Measurements from ENCODE around the gene FAM83G. TPM values are rescaled to one million over a fixed set of nuclear protein-coding genes. Genes with fewer than 3 reads are reported as not detected.

FAM83G gene
- total and polyA plus RNA-seq, 9 donors = 0.93 to 5.1 (median 2.3) TPM

- H3K4me3 ChIP-seq = no peak overlapping the region
- TF ChIP-seq POLR2A (IDR thresholded peaks at IDR 0.05) (no peak), EP300 (IDR thresholded peaks at IDR 0.05) (no peak), CTCF (IDR thresholded peaks at IDR 0.05) (no peak)
- no peak for DNase-seq
- H3K36me3 ChIP-seq = no peaks in the 10 kb centered on the region
- H3K9me3 ChIP-seq = no peaks in the 10 kb centered on the region
- no peak overlapping the region for H3K27ac ChIP-seq
- intact Hi-C loops (cut with DNase I) = no loop called here
- H3K27me3 ChIP-seq = no peaks in the 10 kb centered on the region
- no peaks in the 10 kb centered on the region for H3K4me1 ChIP-seq (ENCODE audit: insufficient read depth)
- 86 to 89% (median 86%) methylated on average over 10 to 14 of the region's 14 CpGs for WGBS, 3 donors
Measured at GRCh38 chr17:18965530-18966236, 38.9 kb downstream of the FAM83G start.

- Histone ChIP-seq H3K4me3 (no peak overlapping the region), H3K36me3 (no peaks in the 10 kb centered on the region), H3K27ac (no peak overlapping the region), H3K27me3 (no peaks in the 10 kb centered on the region), H3K9me3 (no peaks in the 10 kb centered on the region), H3K4me1 (ENCODE audit: insufficient read depth) (no peaks in the 10 kb centered on the region)
- 92 to 96% (median 96%) methylated on average over 9 of the region's 9 CpGs for WGBS, 3 donors
- intact Hi-C loops (cut with DNase I) = no loop called here
- no peak for TF ChIP-seq POLR2A (IDR thresholded peaks at IDR 0.05)
- no peak for TF ChIP-seq CTCF (IDR thresholded peaks at IDR 0.05)
- no peak for TF ChIP-seq EP300 (IDR thresholded peaks at IDR 0.05)
- DNase-seq = no peak
Measured at GRCh38 chr17:18964550-18964949, 40.0 kb downstream of the FAM83G start.

- WGBS, 3 donors = 68 to 79% (median 74%) methylated on average over 9 of the region's 9 CpGs
- Histone ChIP-seq H3K36me3 (no peaks in the 10 kb centered on the region), H3K4me1 (ENCODE audit: insufficient read depth) (no peaks in the 10 kb centered on the region), H3K9me3 (no peaks in the 10 kb centered on the region), H3K27ac (no peak overlapping the region), H3K27me3 (no peaks in the 10 kb centered on the region), H3K4me3 (no peak overlapping the region)
- DNase-seq = no peak
- intact Hi-C loops (cut with DNase I) = no loop called here
- TF ChIP-seq POLR2A (IDR thresholded peaks at IDR 0.05) (no peak), EP300 (IDR thresholded peaks at IDR 0.05) (no peak), CTCF (IDR thresholded peaks at IDR 0.05) (no peak)
Measured at GRCh38 chr17:18964018-18964351, 40.6 kb downstream of the FAM83G start.

GRCh38 chr17:18963126-18964017 is 41.2 kb downstream of the FAM83G start:
- no peaks in the 10 kb centered on the region for H3K4me1 ChIP-seq (ENCODE audit: insufficient read depth)
- no peak overlapping the region for H3K27ac ChIP-seq
- no peaks in the 10 kb centered on the region for H3K27me3 ChIP-seq
- no peaks in the 10 kb centered on the region for H3K9me3 ChIP-seq
- 85 to 88% (median 88%) methylated on average over 22 to 23 of the region's 23 CpGs for WGBS, 3 donors
- TF ChIP-seq EP300 (IDR thresholded peaks at IDR 0.05) (no peak), CTCF (IDR thresholded peaks at IDR 0.05) (no peak), POLR2A (IDR thresholded peaks at IDR 0.05) (no peak)
- no peak overlapping the region for H3K4me3 ChIP-seq
- no peaks in the 10 kb centered on the region for H3K36me3 ChIP-seq
- intact Hi-C loops (cut with DNase I) = no loop called here
- peak in 1 of 5 donors; percentile 18 for DNase-seq

Measured in ovary (tissue), 9 donors.